ENCODE data around the gene HBEGF.

DNA sequence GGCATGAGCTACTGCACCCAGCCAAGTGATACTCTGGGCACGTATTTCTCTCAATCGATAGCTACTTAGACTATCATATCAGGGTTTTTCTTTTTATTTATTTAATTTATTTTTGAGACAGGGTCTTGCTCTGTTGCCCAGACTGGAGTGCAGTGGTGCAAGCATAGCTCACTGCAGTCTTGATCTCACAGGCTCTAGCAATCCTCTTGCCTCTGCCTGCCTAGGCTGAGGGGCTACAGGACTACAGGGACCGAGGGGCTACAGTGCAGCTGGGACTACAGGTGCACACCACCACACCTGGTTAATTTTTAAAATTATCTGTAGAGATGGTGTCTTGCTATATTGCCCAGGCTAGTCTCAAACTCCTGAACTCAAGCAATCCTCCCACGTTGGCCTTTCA lies 34.9 kb upstream of the HBEGF start:
- TF ChIP-seq CTCF (IDR thresholded peaks at IDR 0.05; ENCODE audit: insufficient read depth, low read length) (no peak), POLR2AphosphoS5 (IDR thresholded peaks at IDR 0.05; ENCODE audit: low read depth) (no peak)

Data from HL-60 (cell line).